Brain microvascular endothelial cell (primary cell): Measurements from ENCODE around the gene RASSF3.

Experiments used
- DNase-seq: peaks from one replicate; pipeline ENCODE4 v3.0.0-alpha.2; 2020
- H3K27ac ChIP-seq: fragments of 250-450 bp; sonication (Bioruptor Pico); 2 replicates; pipeline ENCODE4 v1.5.1; 2020; ENCODE audit warnings: mild to moderate bottlenecking, moderate library complexity
- H3K27me3 ChIP-seq: fragments of 250-450 bp; sonication (Bioruptor Pico); replicated peaks from 2 replicates; pipeline ENCODE4 v1.5.1; 2020; ENCODE audit warnings: mild to moderate bottlenecking
- H3K36me3 ChIP-seq: fragments of 250-450 bp; sonication (Bioruptor Pico); replicated peaks from 2 replicates; pipeline ENCODE4 v1.5.1; 2020; ENCODE audit warnings: mild to moderate bottlenecking
- H3K4me3 ChIP-seq: 2 replicates; pipeline ENCODE4 v1.5.1; 2011; ENCODE audit warnings: low read depth, mild to moderate bottlenecking, control low read depth, low read length, moderate library complexity
- in situ Hi-C: cut with HindIII; loops from 2 replicates; pipeline ENCODE4 v1.10.0; 2017; ENCODE audit warnings: low sequenced_read_pairs, low pct_ligation_motif_present
- TF ChIP-seq, protein P1 (sequence below): IDR thresholded peaks from 2 replicates; pipeline ENCODE4 v1.5.1; 2011; ENCODE audit warnings: low read depth, mild to moderate bottlenecking, moderate library complexity, low read length, control low read depth, inconsistent platforms; ENCODE audit errors: missing control alignments

RASSF3 gene

GRCh38 chr12:64678248-64678647 lies 68.0 kb downstream of the RASSF3 start:
- H3K27me3 ChIP-seq = no peaks in the 10 kb centered on the region
- in situ Hi-C loops = no loop called here
- no peaks in the 10 kb centered on the region for H3K36me3 ChIP-seq
- no peak overlapping the region for H3K27ac ChIP-seq
- H3K4me3 ChIP-seq = no peak overlapping the region
- TF ChIP-seq, protein P1, sequence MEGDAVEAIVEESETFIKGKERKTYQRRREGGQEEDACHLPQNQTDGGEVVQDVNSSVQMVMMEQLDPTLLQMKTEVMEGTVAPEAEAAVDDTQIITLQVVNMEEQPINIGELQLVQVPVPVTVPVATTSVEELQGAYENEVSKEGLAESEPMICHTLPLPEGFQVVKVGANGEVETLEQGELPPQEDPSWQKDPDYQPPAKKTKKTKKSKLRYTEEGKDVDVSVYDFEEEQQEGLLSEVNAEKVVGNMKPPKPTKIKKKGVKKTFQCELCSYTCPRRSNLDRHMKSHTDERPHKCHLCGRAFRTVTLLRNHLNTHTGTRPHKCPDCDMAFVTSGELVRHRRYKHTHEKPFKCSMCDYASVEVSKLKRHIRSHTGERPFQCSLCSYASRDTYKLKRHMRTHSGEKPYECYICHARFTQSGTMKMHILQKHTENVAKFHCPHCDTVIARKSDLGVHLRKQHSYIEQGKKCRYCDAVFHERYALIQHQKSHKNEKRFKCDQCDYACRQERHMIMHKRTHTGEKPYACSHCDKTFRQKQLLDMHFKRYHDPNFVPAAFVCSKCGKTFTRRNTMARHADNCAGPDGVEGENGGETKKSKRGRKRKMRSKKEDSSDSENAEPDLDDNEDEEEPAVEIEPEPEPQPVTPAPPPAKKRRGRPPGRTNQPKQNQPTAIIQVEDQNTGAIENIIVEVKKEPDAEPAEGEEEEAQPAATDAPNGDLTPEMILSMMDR = peak; percentile 9
- no peak for DNase-seq

- H3K27ac ChIP-seq = peak overlapping the region; percentile 51
- no peak overlapping the region for H3K4me3 ChIP-seq
- H3K27me3 ChIP-seq = no peaks in the 10 kb centered on the region
- TF ChIP-seq, protein P1 = no peak
- no peaks in the 10 kb centered on the region for H3K36me3 ChIP-seq
- DNase-seq = no peak
- in situ Hi-C loops = no loop called here
These were observed 68.5 kb downstream of the RASSF3 start for GRCh38 chr12:64678835-64679234.

- Histone ChIP-seq H3K27me3 (no peaks in the 10 kb centered on the region), H3K4me3 (peak overlapping the region; percentile 13), H3K36me3 (no peaks in the 10 kb centered on the region), H3K27ac (peak overlapping the region; percentile 51)
- in situ Hi-C loops = no loop called here
- peak; percentile 73 for DNase-seq
- TF ChIP-seq, protein P1 = no peak
These were observed 69.2 kb downstream of the RASSF3 start for GRCh38 chr12:64679487-64680001.

GRCh38 chr12:64680235-64680634 lies 69.9 kb downstream of the RASSF3 start:
- H3K36me3 ChIP-seq = no peaks in the 10 kb centered on the region
- no peak for DNase-seq
- H3K27me3 ChIP-seq = no peaks in the 10 kb centered on the region
- H3K27ac ChIP-seq = peak overlapping the region; percentile 51
- TF ChIP-seq, protein P1 = no peak
- no peak overlapping the region for H3K4me3 ChIP-seq
- in situ Hi-C loops = no loop called here

DNA sequence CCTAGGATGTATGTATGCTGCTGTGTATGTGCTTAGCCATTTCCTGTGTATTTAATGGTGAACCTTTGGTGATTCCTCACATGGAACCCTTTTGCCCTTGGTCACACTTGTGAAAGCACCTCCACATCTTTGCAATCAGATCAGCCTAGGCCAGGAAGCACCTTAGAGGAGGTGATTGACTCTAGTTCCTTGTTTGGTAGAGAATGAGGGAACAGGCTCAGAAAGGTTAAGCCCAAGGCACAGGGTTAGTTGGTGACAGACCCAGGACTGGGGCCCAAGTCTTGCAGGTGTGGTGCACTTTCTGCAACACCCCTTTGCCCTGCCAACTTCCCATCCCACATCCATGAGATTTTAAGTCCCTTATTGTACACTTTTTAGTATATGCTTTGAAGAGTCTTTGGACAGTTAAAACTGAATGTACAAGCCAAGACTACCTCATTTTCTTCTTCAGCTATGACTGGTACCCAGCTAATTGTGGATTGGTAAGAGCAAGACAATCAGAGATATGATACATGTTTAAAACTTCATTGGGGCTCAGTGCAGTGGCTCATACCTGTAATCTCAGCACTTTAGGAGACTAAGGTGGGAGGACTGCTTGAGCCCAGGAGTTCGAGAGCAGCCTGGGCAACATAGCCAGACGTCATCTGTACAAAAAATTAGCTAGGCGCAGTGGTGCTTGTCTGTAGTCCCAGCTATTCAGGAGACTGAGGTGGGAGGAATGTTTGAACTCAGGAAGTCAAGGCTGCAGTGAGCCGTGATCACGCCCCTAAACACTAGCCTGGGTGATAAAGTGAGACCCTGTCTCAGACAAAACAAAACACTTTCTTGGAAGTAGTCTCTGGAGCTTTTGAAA lies 71.1 kb downstream of the RASSF3 start:
- no peaks in the 10 kb centered on the region for H3K36me3 ChIP-seq
- DNase-seq = no peak
- H3K27ac ChIP-seq = no peak overlapping the region
- in situ Hi-C loops = no loop called here
- H3K27me3 ChIP-seq = no peaks in the 10 kb centered on the region
- H3K4me3 ChIP-seq = no peak overlapping the region
- TF ChIP-seq, protein P1 = no peak
